ENCODE data around the gene AP1AR.

Gene AP1AR

GRCh38 chr4:112225157-112225556 is 6.4 kb upstream of the AP1AR start:
- no peak for DNase-seq

GRCh38 chr4:112230879-112231778 is 458 bp upstream of the AP1AR start:
- DNase-seq = peak; percentile 98

GRCh38 chr4:112234952-112235609 is 3.5 kb downstream of the AP1AR start:
- DNase-seq = peak; percentile 36

- no peak for DNase-seq
Observed at GRCh38 chr4:112236040-112236439, 4.5 kb downstream of the AP1AR start.

GRCh38 chr4:112238833-112239232 is 7.2 kb downstream of the AP1AR start:
- no peak for DNase-seq

- no peak for DNase-seq
Observed at GRCh38 chr4:112245383-112245782, 13.8 kb downstream of the AP1AR start.

- DNase-seq = no peak
Observed at GRCh38 chr4:112247021-112247420, 15.4 kb downstream of the AP1AR start.

GRCh38 chr4:112251019-112251643 is 19.5 kb downstream of the AP1AR start:
- DNase-seq = no peak

- no peak for DNase-seq
Observed at GRCh38 chr4:112252234-112252633, 20.6 kb downstream of the AP1AR start.

GRCh38 chr4:112253382-112254000 is 21.9 kb downstream of the AP1AR start:
- no peak for DNase-seq

GRCh38 chr4:112257098-112257497 is 25.5 kb downstream of the AP1AR start:
- DNase-seq = no peak

GRCh38 chr4:112266823-112267222 is 35.2 kb downstream of the AP1AR start:
- no peak for DNase-seq

- no peak for DNase-seq
Observed at GRCh38 chr4:112270051-112270450, 38.5 kb downstream of the AP1AR start.

- DNase-seq = no peak
Observed at GRCh38 chr4:112270640-112271421, 39.2 kb downstream of the AP1AR start.

- no peak for DNase-seq
Observed at GRCh38 chr4:112272292-112272691, 40.7 kb downstream of the AP1AR start.

GRCh38 chr4:112274959-112275358 is 43.4 kb downstream of the AP1AR start:
- no peak for DNase-seq

- DNase-seq = no peak
Observed at GRCh38 chr4:112276113-112276512, 44.5 kb downstream of the AP1AR start.

- no peak for DNase-seq
Observed at GRCh38 chr4:112277220-112277619, 45.6 kb downstream of the AP1AR start.

- DNase-seq = no peak
Observed at GRCh38 chr4:112277705-112278448, 46.3 kb downstream of the AP1AR start.

GRCh38 chr4:112279025-112279881 is 47.7 kb downstream of the AP1AR start:
- DNase-seq = no peak

GRCh38 chr4:112279882-112280315 is 48.3 kb downstream of the AP1AR start:
- DNase-seq = no peak
